ENCODE data around the gene CDHR3.

CDHR3 gene

DNA sequence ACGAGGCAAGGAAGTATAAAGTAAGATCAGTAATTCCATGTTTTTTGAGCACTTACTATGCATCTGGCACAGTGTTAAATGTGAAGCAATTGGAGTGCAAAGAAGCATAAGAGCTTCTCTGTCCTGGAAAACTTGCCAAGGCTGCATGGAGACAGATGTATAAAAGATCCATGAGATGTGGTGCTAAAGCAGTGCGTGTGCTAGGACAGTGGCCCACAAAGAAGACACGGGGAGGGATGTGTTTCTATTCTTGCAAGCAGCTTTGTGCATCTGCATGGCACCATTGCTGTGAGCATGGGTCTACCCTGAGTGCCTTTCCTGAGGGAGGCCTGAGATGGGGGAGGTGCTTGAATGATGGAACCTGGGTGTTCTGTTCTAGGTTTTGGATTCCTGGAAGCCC is 5.1 kb upstream of the CDHR3 start:
- TF ChIP-seq, protein P1, sequence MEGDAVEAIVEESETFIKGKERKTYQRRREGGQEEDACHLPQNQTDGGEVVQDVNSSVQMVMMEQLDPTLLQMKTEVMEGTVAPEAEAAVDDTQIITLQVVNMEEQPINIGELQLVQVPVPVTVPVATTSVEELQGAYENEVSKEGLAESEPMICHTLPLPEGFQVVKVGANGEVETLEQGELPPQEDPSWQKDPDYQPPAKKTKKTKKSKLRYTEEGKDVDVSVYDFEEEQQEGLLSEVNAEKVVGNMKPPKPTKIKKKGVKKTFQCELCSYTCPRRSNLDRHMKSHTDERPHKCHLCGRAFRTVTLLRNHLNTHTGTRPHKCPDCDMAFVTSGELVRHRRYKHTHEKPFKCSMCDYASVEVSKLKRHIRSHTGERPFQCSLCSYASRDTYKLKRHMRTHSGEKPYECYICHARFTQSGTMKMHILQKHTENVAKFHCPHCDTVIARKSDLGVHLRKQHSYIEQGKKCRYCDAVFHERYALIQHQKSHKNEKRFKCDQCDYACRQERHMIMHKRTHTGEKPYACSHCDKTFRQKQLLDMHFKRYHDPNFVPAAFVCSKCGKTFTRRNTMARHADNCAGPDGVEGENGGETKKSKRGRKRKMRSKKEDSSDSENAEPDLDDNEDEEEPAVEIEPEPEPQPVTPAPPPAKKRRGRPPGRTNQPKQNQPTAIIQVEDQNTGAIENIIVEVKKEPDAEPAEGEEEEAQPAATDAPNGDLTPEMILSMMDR (IDR thresholded peaks at IDR 0.05; ENCODE audit: low read depth, low read length, missing control alignments): no peak
- H3K4me3 ChIP-seq (replicated peaks; ENCODE audit: low read depth, low read length): no peak overlapping the region
- no peak for DNase-seq (ENCODE audit: extremely low read depth, low read depth)

DNA sequence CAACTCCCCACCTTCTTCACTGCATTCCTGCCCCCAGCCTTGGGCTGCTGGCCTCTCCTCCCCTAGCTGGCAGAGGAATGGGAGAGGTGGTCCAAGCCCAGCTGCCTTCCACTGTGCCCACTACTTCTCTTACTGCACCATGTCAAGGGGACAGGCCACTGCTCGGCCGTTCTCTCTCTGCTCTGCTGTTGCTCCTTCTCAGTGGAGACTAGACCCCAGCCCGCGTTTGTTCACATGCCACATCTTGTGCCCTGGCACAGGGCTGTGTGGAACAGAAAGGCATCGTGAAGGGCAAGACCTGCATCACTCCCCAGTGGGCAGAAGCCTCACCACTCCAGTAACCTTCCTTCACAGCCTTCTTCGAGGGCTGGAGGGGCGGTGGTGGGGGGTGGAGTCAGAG is 711 bp upstream of the CDHR3 start:
- DNase-seq (ENCODE audit: extremely low read depth, low read depth): no peak
- no peak overlapping the region for H3K4me3 ChIP-seq (replicated peaks; ENCODE audit: low read depth, low read length)
- TF ChIP-seq, protein P1 (IDR thresholded peaks at IDR 0.05; ENCODE audit: low read depth, low read length, missing control alignments): no peak

DNA sequence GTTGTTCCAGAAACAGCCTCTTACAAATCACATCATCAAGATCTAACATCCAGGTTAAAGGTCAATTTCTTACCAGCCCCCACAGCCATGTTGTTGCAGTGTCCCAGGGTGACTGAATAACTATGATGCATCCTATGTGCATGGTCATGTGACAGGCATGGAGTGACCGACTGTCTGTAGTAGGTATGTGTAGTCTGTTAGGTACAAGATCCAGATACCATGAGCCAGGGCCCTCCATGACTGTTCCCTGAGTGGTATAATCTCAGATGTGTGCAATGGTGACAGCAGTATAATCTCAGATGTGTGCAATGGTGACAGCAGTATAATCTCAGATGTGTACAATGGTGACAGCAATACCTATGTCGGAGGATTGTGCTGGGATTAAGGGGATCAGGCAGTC is 8.8 kb downstream of the CDHR3 start:
- no peak for DNase-seq (ENCODE audit: extremely low read depth, low read depth)
- H3K4me3 ChIP-seq (replicated peaks; ENCODE audit: low read depth, low read length): no peak overlapping the region
- TF ChIP-seq, protein P1 (IDR thresholded peaks at IDR 0.05; ENCODE audit: low read depth, low read length, missing control alignments): no peak

DNA sequence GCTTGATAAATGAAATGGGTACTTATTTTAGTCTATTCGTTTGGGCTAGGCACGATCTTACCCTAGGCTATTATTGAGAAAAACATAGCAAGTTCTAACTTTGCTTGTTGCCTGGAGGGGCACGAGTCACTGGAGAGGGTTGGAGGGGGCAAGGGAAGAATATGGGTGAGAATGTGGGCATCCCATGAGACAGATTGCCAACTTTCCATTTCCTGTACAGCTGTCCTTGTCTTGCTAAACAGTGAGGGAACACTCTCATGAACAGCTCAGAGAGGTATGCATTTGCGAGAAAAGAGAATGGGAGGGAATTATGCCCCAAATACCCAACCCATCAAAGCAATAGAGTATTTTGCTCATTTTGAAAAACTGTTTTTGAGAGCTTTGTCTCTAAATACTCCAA is 9.2 kb downstream of the CDHR3 start:
- DNase-seq (ENCODE audit: extremely low read depth, low read depth): no peak
- TF ChIP-seq, protein P1 (IDR thresholded peaks at IDR 0.05; ENCODE audit: low read depth, low read length, missing control alignments): no peak
- no peak overlapping the region for H3K4me3 ChIP-seq (replicated peaks; ENCODE audit: low read depth, low read length)

DNA sequence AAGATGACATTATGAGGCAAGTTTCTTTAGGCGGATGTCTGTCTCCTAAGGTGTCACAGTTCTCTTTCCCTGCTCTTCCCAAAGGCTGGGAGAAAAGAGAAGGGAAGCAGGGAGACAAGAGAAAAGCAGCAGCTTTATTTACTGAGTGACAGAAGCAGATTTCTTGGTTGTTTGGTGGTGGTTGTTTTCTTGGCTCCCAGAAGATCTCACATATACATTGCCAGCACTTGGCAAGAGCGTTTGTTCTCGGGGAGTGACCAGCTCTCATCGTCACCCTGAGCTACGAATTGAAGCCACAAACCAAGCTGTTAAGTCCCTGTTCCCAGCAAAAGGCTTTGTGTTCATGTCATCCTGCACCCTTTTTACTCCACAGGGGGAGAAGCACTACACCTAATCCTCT is 11.4 kb downstream of the CDHR3 start:
- H3K4me3 ChIP-seq (replicated peaks; ENCODE audit: low read depth, low read length): no peak overlapping the region
- DNase-seq (ENCODE audit: extremely low read depth, low read depth): no peak
- TF ChIP-seq, protein P1 (IDR thresholded peaks at IDR 0.05; ENCODE audit: low read depth, low read length, missing control alignments): no peak

DNA sequence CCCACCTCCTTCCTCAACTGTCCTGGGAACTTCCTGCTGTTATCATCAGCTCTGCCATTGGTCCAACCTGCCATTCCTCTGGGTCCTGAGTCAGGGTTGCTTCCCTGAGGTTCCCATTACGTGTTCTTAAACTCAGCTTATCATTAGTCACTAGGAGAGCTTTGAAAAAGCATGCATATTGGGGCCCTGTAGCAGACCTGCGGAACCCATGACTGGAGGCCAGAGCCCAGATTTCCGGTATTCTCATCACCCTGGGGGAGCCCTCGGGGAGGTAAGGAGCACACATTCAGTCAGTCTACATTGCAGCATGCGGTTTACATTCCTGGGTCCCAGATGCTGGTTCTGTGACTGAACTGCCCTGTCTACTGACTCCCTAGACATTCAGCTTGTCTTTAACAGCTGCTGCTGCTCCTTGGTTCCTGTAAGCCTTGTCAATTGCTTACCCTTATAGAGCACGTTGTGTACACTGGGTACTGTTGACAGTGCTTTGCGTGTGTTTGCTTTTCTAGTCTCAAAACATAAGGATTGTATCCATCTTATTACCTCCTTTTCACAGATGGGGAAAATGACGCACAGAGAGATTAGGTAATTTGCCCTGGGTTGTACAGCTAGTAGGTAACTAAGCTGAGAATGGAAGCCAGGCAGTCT is 12.8 kb downstream of the CDHR3 start:
- no peak for DNase-seq (ENCODE audit: extremely low read depth, low read depth)
- H3K4me3 ChIP-seq (replicated peaks; ENCODE audit: low read depth, low read length): no peak overlapping the region
- TF ChIP-seq, protein P1 (IDR thresholded peaks at IDR 0.05; ENCODE audit: low read depth, low read length, missing control alignments): no peak

DNA sequence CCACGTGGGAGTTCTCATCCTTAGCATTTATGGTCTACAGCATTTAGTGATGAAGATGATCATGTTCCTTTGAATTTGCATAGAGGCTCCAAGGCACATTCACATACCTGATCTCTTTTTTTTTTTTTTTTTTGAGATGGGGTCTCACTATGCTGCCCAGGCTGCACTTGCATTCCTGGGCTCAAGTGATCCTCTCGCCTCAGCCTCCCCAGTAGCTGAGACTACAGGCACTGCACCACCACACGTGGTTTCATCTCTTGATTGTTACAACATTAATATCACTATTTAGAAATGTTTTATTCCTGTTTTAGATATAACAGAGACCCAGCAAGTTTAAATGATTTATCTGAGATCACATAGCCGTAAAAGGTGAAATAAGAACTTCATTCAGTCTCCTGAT is 13.8 kb downstream of the CDHR3 start:
- no peak overlapping the region for H3K4me3 ChIP-seq (replicated peaks; ENCODE audit: low read depth, low read length)
- DNase-seq (ENCODE audit: extremely low read depth, low read depth): no peak
- TF ChIP-seq, protein P1 (IDR thresholded peaks at IDR 0.05; ENCODE audit: low read depth, low read length, missing control alignments): no peak
